Measurements from ENCODE around the gene STAMBPL1.

DNA sequence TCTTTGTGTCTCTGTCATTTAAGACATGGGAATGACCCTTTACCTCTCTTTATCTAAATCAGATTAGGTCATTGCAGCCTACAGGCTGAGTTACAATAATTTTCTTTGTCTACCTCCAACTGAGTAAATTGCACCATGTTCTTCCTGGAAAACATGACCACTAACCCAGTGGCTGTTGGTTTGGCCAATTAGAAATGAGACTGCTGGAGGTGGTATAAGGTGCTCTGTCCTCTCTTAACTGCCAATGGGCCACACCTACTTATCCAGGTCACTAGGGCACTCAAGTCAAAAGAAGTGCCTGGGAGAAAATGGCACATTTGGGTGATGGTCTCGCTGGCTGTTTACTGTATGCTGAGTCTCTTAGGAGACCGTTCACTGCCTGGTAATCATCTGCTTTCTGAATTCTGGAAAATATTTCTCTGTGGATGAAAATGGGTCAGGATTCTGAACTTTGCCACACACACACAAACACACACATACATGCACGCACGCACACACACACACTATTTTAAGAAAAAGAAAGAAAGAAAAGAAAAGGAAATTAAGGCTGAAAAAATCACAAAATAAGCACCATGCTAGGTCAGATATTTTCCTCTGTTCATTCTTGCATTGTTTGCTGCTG, 16.4 kb downstream of the STAMBPL1 start:
- no peak for TF ChIP-seq POLR2AphosphoS5 (IDR thresholded peaks at IDR 0.05; ENCODE audit: low read depth, low read length)
- TF ChIP-seq TAF1 (IDR thresholded peaks at IDR 0.05; ENCODE audit: low read depth, low read length), result no peak
- no peak for TF ChIP-seq POLR2A (IDR thresholded peaks at IDR 0.05; ENCODE audit: low read depth, low read length)
- no peak for TF ChIP-seq POU2F2 (IDR thresholded peaks at IDR 0.05; ENCODE audit: low read depth, low read length)
- no peak for TF ChIP-seq PAX5 (IDR thresholded peaks at IDR 0.05; ENCODE audit: insufficient read depth, low read length, severe bottlenecking)

Data from GM12891 (cell line).